Measurements from ENCODE around the gene ZNF723. TPM values are rescaled to one million over a fixed set of nuclear protein-coding genes. Genes with fewer than 3 reads are reported as not detected.
"Not testable (repeated sequence)": the region's sequence is repeated elsewhere in the genome, so short reads cannot be mapped to it uniquely, and the experiment has no call there.

ZNF723 gene
- total and polyA plus RNA-seq, 3 donors from 2014 or later, result 3.6 to 9.3 (median 5.5) TPM

DNA sequence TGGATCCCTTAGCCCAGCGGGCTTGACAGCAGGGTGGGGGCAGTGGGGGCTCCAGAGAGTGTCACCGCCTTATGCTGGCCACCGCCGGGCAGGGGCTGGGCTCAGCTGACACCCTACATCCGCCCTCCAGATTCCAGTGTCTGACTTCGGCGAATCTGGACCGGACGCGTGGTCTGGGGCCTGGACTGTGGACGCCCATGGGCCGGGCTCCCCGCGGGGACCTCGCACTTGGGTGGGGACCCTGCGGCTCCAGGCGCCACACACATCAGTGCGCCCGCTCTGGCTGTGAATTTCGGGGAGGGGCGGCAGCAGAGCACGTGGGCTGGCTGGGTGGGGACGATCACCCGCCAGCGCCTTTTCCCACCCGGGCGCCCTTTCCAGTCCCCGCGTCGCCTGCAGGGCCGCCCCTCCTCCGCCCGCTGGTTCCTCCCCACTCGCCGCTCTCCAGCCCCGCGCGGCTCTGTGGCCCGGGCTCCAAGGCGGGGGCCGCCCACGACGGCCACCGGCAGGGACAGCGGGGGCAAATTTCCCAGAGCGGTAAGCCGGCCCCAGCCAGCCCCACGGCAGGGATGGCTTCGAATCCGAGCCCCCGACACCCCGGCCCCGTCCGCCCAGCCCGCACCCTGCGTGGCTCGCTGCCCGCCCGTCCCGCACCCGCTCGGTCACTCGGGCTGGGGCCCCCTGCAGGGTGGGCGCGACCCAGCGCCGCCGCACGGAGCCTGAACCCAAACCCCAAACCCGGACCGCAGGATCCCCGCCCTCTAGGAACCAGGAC lies 24.8 kb upstream of the ZNF723 start:
- WGBS, 2 donors, result 5 to 7% methylated on average over 11 to 51 of the region's 72 CpGs
- Histone ChIP-seq H3K4me3 (peak overlapping the region; percentile 36 to 49), H3K27me3 (no peaks in the 10 kb centered on the region)

DNA sequence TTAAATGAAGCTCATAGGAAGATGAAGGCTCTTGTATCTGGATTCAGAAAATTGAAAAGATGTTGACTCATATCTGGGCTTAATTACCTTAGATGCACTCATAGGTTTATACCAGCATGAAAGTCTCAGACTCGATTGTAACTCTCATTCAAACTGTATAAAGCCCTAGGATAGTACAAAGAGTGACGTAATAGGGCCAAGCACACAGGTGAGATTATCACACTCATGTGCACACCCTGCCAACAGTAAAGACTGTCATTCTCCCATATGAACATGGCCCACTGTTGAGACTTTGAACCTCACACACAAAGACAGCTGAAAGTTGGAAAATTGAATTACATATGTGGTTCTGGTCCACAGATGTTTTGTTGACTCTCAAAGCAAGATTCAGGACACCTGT lies 18.0 kb upstream of the ZNF723 start:
- 80 to 82% methylated on average over 2 of the region's 2 CpGs for whole genome bisulfite sequencing, 2 donors
- Histone ChIP-seq H3K27ac (no peak overlapping the region), H3K9me3 (no peaks in the 10 kb centered on the region), H3K4me1 (no peaks in the 10 kb centered on the region), H3K27me3 (no peaks in the 10 kb centered on the region), H3K4me3 (no peak overlapping the region), H3K36me3 (ENCODE audit: low read depth, missing control alignments) (no peaks in the 10 kb centered on the region)
- no peak for DNase-seq
- intact Hi-C loops (cut with DNase I; ENCODE audit: low total_unique reads), result no loop called here
- TF ChIP-seq, protein P1, sequence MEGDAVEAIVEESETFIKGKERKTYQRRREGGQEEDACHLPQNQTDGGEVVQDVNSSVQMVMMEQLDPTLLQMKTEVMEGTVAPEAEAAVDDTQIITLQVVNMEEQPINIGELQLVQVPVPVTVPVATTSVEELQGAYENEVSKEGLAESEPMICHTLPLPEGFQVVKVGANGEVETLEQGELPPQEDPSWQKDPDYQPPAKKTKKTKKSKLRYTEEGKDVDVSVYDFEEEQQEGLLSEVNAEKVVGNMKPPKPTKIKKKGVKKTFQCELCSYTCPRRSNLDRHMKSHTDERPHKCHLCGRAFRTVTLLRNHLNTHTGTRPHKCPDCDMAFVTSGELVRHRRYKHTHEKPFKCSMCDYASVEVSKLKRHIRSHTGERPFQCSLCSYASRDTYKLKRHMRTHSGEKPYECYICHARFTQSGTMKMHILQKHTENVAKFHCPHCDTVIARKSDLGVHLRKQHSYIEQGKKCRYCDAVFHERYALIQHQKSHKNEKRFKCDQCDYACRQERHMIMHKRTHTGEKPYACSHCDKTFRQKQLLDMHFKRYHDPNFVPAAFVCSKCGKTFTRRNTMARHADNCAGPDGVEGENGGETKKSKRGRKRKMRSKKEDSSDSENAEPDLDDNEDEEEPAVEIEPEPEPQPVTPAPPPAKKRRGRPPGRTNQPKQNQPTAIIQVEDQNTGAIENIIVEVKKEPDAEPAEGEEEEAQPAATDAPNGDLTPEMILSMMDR (IDR thresholded peaks at IDR 0.05), result no peak
- TF ChIP-seq POLR2A (IDR thresholded peaks at IDR 0.05), result no peak

More for the DNA sequence above, 24.8 kb upstream of the ZNF723 start:
- no peak overlapping the region for H3K27ac ChIP-seq
- intact Hi-C loops (cut with DNase I; ENCODE audit: low total_unique reads), result no loop called here
- no peaks in the 10 kb centered on the region for H3K36me3 ChIP-seq (ENCODE audit: low read depth, missing control alignments)
- DNase-seq, result no peak
- no peaks in the 10 kb centered on the region for H3K9me3 ChIP-seq
- H3K4me1 ChIP-seq, result no peaks in the 10 kb centered on the region
- TF ChIP-seq POLR2A (IDR thresholded peaks at IDR 0.05), result no peak
- TF ChIP-seq, protein P1 (IDR thresholded peaks at IDR 0.05), result no peak

DNA sequence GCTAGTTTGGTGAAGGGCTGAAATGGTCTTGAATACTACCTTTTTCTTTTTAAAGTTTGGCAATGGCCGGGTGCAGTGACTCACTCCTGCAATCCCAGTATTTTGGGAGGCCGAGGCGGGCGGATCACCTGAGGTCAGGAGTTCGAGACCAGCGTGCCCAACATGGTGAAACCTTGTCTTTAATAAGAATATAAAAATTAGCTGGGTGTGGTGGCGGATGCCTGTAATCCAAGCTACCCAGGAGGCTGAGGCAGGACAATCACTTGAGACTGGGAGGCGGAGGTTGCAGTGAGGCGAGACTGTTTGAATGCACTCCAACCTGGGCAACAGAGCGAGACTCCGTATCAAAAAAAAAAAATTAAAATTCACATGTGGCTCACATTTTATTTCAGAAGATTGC lies 880 bp upstream of the ZNF723 start:
- 56 to 69% methylated on average over 11 of the region's 11 CpGs for WGBS, 2 donors
- no peaks in the 10 kb centered on the region for H3K36me3 ChIP-seq (ENCODE audit: low read depth, missing control alignments)
- H3K27ac ChIP-seq, result no peak overlapping the region
- H3K9me3 ChIP-seq, result no peaks in the 10 kb centered on the region
- no peak for DNase-seq
- H3K4me3 ChIP-seq, result peak overlapping the region in 1 of 2 donors; percentile 37
- no peaks in the 10 kb centered on the region for H3K4me1 ChIP-seq
- intact Hi-C loops (cut with DNase I; ENCODE audit: low total_unique reads), result no loop called here
- H3K27me3 ChIP-seq, result no peaks in the 10 kb centered on the region
- TF ChIP-seq, protein P1 (IDR thresholded peaks at IDR 0.05), result no peak
- no peak for TF ChIP-seq POLR2A (IDR thresholded peaks at IDR 0.05)

GRCh38 chr19:22857713-22858320 lies 25.7 kb downstream of the ZNF723 start:
- H3K4me3 ChIP-seq; H3K4me1 ChIP-seq; DNase-seq; H3K36me3 ChIP-seq (ENCODE audit: low read depth, missing control alignments); H3K9me3 ChIP-seq; H3K27me3 ChIP-seq; H3K27ac ChIP-seq; intact Hi-C loops (cut with DNase I; ENCODE audit: low total_unique reads): not testable (repeated sequence)

DNA sequence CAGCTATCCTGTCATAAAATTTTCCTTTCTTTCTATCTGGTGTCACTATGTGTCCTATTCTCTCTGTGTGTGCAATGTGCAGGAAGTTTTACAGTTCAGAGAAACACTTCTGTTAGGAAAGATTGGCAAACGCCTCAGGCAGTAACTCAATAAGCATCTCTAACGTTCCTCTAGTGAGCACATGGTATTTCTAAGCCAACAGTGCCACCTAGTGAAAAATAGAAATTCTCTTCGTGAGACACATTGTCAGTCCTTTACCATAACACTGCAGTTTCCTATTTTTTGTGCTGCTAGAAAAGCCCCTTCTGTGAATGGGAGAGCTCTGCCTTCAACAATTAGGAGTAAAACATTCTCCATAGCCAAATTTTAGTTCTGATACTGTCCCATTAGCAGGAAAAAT lies 50.7 kb downstream of the ZNF723 start:
- 11 to 16% methylated on average over 3 of the region's 3 CpGs for WGBS, 2 donors
- H3K27me3 ChIP-seq, result no peaks in the 10 kb centered on the region
- H3K4me3 ChIP-seq, result no peak overlapping the region
- no peak overlapping the region for H3K27ac ChIP-seq
- H3K4me1 ChIP-seq, result no peaks in the 10 kb centered on the region
- no peak for DNase-seq
- H3K36me3 ChIP-seq (ENCODE audit: low read depth, missing control alignments), result no peaks in the 10 kb centered on the region
- no peaks in the 10 kb centered on the region for H3K9me3 ChIP-seq
- TF ChIP-seq POLR2A (IDR thresholded peaks at IDR 0.05), result no peak
- TF ChIP-seq, protein P1 (IDR thresholded peaks at IDR 0.05), result peak in 2 of 3 experiments; percentile 35 to 41
- intact Hi-C loops (cut with DNase I; ENCODE audit: low total_unique reads), result no loop called here

Data from testis (tissue), 3 donors.